Smooth muscle cell (in vitro differentiated cells): ENCODE data around the gene SMO. TPM values are rescaled to one million over a fixed set of nuclear protein-coding genes. Genes with fewer than 3 reads are reported as not detected.
A peak's percentile ranks its signal among the peaks of the same experiment; 100 is the strongest.
"Not testable (repeated sequence)": the region's sequence is repeated elsewhere in the genome, so short reads cannot be mapped to it uniquely, and the experiment has no call there.

Source experiments
- DNase-seq: peaks from one replicate; lab custom pipeline; 2025; ENCODE audit not compliant: unreplicated experiment; lab: John Stamatoyannopoulos, UW
- H2AFZ ChIP-seq: fragments of 200-600 bp; sonication (generic); 2 replicates; pipeline ENCODE4 v1.6.0; 2016; ENCODE audit warnings: antibody characterized with exemption, low read depth, mild to moderate bottlenecking
- H3F3A ChIP-seq: fragments of 200-600 bp; sonication (generic); 2 replicates; pipeline ENCODE4 v1.6.0; 2017; ENCODE audit warnings: antibody characterized with exemption, low read depth
- H3K27ac ChIP-seq: fragments of 200-600 bp; sonication (generic); 2 replicates; pipeline ENCODE4 v1.5.1; 2016; ENCODE audit warnings: low read depth, mild to moderate bottlenecking
- H3K27me3 ChIP-seq: fragments of 200-600 bp; sonication (generic); 2 replicates; pipeline ENCODE4 v1.6.1; 2016; ENCODE audit warnings: low read depth, mild to moderate bottlenecking
- H3K36me3 ChIP-seq: fragments of 200-600 bp; sonication (generic); 2 replicates; pipeline ENCODE4 v1.5.1; 2016; ENCODE audit warnings: low read depth
- H3K4me1 ChIP-seq: fragments of 200-600 bp; sonication (generic); 2 replicates; pipeline ENCODE4 v1.5.1; 2016; ENCODE audit warnings: low read depth
- H3K4me2 ChIP-seq: fragments of 200-600 bp; sonication (generic); 2 replicates; pipeline ENCODE4 v1.6.0; 2016; ENCODE audit warnings: mild to moderate bottlenecking
- H3K4me3 ChIP-seq: fragments of 200-600 bp; sonication (generic); 2 replicates; pipeline ENCODE4 v1.5.1; 2016; ENCODE audit warnings: mild to moderate bottlenecking
- H3K79me2 ChIP-seq: fragments of 200-600 bp; sonication (generic); 2 replicates; pipeline ENCODE4 v1.6.0; 2016; ENCODE audit warnings: low read depth, mild to moderate bottlenecking
- H3K9ac ChIP-seq: fragments of 200-600 bp; sonication (generic); 2 replicates; pipeline ENCODE4 v1.6.0; 2016; ENCODE audit warnings: low read depth
- H3K9me3 ChIP-seq: fragments of 200-600 bp; sonication (generic); replicated peaks from 2 replicates; pipeline ENCODE4 v1.5.1; 2016; ENCODE audit warnings: low read depth
- H4K20me1 ChIP-seq: fragments of 200-600 bp; sonication (generic); 2 replicates; pipeline ENCODE4 v1.6.0; 2016; ENCODE audit warnings: low read depth
- WGBS: methylation state at CpG from one replicate; pipeline ENCODE4 v1.1.7; 2016; ENCODE audit warnings: low lambda C conversion rate; 5-methylcytosine and 5-hydroxymethylcytosine counted together
- polyA plus RNA-seq: library from polyadenylated mRNA; unstranded; fragments of >200 nt; fragmentation: Nextera tagmentation; extraction: Ambion mirVana; gene quantifications from 2 replicates; pipeline ENCODE4 v1.2.1, GENCODE V29; 2016
- total RNA-seq: library from RNA; depleted of rRNA; stranded (reverse); fragments of >200 nt; gene quantifications from 2 replicates; pipeline ENCODE4 v1.2.3, GENCODE V29; 2014
- TF ChIP-seq, protein P1 (sequence below): fragments of 200-600 bp; sonication (generic); IDR thresholded peaks from 2 replicates; pipeline ENCODE4 v1.5.1; 2017; ENCODE audit warnings: borderline replicate concordance, mild to moderate bottlenecking, antibody characterized with exemption; ENCODE audit not compliant: insufficient read depth, poor library complexity, severe bottlenecking

The SMO gene
- total and polyA plus RNA-seq, 2 experiments from 2014 or later = 23.6 to 25.8 TPM

DNA sequence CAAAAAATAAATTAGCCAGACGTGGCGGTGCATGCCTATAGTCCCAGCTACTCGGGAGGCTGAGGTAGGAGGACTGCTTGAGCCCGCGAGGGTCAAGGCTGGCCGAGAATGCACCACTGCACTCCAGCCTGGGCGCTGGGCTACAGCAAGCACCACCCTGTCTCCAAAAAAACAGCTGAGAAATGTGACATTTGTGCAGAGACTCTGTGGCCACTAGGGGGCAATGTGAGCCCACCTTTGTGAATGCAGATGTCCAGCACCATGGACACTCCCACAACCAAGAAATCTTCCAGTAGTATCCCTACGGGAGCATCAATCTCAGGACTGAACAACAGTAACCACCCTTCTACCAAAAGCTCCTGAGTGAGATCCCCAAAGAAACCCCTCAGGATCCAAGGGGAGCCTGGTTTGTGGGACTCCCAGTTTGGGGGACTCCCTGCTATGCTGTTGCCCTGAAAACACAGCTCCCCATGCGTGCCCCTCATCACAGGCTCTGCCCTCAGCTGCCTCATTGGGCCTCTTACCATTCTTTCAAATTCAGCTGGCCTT lies 30.2 kb downstream of the SMO start:
- peak; percentile 33 for DNase-seq
- Histone ChIP-seq H3F3A (no peaks in the 10 kb centered on the region), H4K20me1 (no peaks in the 10 kb centered on the region), H2AFZ (no peak overlapping the region), H3K27me3 (no peaks in the 10 kb centered on the region), H3K4me2 (no peak overlapping the region), H3K36me3 (no peaks in the 10 kb centered on the region), H3K4me1 (no peaks in the 10 kb centered on the region), H3K9ac (no peak overlapping the region), H3K4me3 (no peak overlapping the region), H3K27ac (no peak overlapping the region), H3K9me3 (no peaks in the 10 kb centered on the region), H3K79me2 (no peaks in the 10 kb centered on the region)
- TF ChIP-seq, protein P1, sequence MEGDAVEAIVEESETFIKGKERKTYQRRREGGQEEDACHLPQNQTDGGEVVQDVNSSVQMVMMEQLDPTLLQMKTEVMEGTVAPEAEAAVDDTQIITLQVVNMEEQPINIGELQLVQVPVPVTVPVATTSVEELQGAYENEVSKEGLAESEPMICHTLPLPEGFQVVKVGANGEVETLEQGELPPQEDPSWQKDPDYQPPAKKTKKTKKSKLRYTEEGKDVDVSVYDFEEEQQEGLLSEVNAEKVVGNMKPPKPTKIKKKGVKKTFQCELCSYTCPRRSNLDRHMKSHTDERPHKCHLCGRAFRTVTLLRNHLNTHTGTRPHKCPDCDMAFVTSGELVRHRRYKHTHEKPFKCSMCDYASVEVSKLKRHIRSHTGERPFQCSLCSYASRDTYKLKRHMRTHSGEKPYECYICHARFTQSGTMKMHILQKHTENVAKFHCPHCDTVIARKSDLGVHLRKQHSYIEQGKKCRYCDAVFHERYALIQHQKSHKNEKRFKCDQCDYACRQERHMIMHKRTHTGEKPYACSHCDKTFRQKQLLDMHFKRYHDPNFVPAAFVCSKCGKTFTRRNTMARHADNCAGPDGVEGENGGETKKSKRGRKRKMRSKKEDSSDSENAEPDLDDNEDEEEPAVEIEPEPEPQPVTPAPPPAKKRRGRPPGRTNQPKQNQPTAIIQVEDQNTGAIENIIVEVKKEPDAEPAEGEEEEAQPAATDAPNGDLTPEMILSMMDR = peak; percentile 89
- WGBS = 17% methylated on average over 9 of the region's 9 CpGs

DNA sequence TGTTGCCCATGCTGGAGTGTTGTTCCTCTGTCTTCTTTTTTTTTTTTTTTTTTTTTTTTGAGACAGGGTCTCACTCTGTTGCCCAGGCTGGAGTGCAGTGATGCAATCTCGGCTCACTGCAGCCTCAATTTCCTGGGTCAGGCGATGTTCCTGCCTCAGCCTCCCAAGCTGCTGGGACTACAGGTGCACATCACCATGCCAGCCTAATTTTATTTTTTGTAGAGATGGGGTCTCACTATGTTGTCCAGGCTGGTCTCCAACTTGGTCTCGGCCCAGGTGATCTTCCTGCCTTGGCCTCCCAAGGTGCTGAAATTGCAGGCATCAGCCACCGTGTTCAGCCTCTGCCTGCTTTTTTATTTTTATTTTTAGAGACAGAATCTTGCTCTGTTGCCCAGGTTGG lies 30.7 kb downstream of the SMO start:
- not testable (repeated sequence) for H3K9me3 ChIP-seq, H3K4me1 ChIP-seq, H3K4me3 ChIP-seq, DNase-seq, H3F3A ChIP-seq, H3K4me2 ChIP-seq, H3K79me2 ChIP-seq, H3K36me3 ChIP-seq, H4K20me1 ChIP-seq, H2AFZ ChIP-seq, H3K27me3 ChIP-seq, H3K27ac ChIP-seq, H3K9ac ChIP-seq
- WGBS = 96% methylated on average over 3 of the region's 4 CpGs

- no peak overlapping the region for H3K4me3 ChIP-seq
- WGBS = 50% methylated on average over 4 of the region's 4 CpGs
- no peaks in the 10 kb centered on the region for H4K20me1 ChIP-seq
- DNase-seq = no peak
- no peak overlapping the region for H3K4me2 ChIP-seq
- H3F3A ChIP-seq = no peaks in the 10 kb centered on the region
- no peaks in the 10 kb centered on the region for H3K9me3 ChIP-seq
- no peak overlapping the region for H3K27ac ChIP-seq
- no peaks in the 10 kb centered on the region for H3K79me2 ChIP-seq
- H3K9ac ChIP-seq = no peak overlapping the region
- peaks cover 18% of the 10 kb centered on the region for H3K4me1 ChIP-seq
- TF ChIP-seq, protein P1 = no peak
- H3K27me3 ChIP-seq = no peaks in the 10 kb centered on the region
- no peaks in the 10 kb centered on the region for H3K36me3 ChIP-seq
- no peak overlapping the region for H2AFZ ChIP-seq
Observed at GRCh38 chr7:129222064-129222463, 33.6 kb downstream of the SMO start.

DNA sequence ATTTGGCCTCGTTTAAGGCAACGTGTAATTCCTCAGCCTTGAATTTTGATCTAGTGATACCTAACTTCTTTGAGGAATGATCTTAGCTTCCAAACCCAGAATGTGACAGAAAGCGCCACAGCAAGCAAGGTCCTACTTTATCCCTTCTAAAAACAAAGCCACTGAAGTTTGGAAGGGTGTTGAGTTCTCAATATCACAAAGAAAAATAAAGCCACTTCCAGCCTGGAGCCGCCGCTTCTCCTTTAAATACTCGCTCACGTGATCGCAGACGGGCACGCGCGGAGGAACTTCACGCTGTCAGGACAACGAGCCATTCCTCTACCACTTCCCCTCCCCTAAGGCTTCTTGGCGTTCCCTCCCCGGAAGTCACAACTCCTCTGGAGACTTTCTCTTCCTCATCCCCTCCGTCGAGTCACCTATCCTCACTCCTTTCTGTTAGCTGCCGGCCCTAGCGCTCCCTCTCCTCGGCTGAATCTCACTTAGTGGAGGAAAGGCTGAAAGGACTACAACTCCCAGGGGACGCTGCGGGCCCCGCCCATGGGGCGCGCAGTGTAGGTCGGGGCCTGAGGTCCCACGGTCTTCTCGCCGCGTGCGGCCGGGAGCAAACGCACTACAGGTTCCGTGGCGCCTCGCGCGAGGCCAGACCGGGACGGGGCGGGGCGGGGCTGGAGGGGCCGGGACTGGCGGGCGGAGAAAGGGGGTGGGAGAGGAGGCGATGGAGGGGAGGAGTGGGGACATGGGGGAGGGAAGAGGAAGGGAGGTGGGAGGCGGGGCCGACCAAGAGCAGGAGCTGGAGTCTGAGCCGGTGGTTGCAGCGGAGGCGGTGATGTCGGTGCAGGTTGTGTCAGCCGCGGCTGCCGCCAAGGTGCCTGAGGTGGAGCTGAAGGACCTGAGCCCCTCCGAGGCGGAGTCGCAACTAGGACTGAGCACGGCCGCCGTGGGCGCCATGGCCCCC lies 36.1 kb downstream of the SMO start, which contains the start of gene AHCYL2:
Gene AHCYL2, plus strand, starts transcription at position 780 of the 955 bp plus-strand sequence.
- Histone ChIP-seq H4K20me1 (no peaks in the 10 kb centered on the region), H3K27ac (peak within 1 kb of the TSS; percentile 50), H3K36me3 (no peaks in the 10 kb centered on the region), H3K79me2 (no peaks in the 10 kb centered on the region), H3K9me3 (no peaks in the 10 kb centered on the region), H3K4me3 (peak within 1 kb of the TSS; percentile 56), H2AFZ (peak within 1 kb of the TSS; percentile 93), H3K4me1 (peaks cover 18% of the 10 kb centered on the region), H3K4me2 (peak within 1 kb of the TSS; percentile 83), H3F3A (no peaks in the 10 kb centered on the region), H3K9ac (peak within 1 kb of the TSS; percentile 55), H3K27me3 (no peaks in the 10 kb centered on the region)
- TF ChIP-seq, protein P1 = no peak
- peak; percentile 93 for DNase-seq
- WGBS = 1% methylated on average over 53 of the region's 63 CpGs
